ENCODE measurements around the gene HMGN4.
"Not testable (repeated sequence)": the region's sequence is repeated elsewhere in the genome, so short reads cannot be mapped to it uniquely, and the experiment has no call there.

The HMGN4 gene

DNA sequence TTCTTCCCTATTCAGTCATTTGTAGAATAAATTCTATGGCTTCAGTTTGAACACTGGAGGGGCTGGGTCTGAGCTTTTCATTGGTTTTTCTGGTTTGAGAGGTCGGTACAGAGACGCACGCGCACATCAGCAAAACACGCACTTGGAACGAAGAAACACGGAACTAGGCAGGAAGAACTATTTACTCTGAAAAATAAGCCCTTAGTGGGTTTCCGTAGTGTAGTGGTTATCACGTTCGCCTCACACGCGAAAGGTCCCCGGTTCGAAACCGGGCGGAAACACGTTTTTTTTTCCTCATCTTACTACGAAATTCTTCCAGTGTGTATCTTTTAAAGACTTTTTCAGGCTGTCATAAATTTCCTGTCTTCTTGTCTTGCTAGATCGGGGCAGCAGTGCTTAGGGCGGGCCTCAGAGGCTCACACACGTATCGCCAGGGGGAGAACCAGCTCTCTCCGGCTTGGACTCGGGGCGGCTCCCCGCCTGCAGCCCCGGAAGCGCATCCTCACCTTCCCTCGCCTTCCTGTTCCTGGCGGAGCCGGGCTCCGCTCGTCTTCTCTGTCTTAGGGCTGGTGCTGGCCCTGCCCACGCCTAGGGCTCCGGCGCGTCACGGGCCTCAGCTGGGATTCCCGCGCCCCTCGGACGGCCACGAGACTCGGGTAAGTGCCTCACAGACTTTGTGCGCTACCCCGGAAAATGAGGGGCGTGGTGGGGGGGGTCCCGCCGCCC, at the start of gene HMGN4:
Gene HMGN4, plus strand, starts transcription at position 521 of the 726 bp plus-strand sequence. CDS start 6,841 bp downstream, outside the sequence.
- peak; percentile 46 for DNase-seq (ENCODE audit: low read depth)

DNA sequence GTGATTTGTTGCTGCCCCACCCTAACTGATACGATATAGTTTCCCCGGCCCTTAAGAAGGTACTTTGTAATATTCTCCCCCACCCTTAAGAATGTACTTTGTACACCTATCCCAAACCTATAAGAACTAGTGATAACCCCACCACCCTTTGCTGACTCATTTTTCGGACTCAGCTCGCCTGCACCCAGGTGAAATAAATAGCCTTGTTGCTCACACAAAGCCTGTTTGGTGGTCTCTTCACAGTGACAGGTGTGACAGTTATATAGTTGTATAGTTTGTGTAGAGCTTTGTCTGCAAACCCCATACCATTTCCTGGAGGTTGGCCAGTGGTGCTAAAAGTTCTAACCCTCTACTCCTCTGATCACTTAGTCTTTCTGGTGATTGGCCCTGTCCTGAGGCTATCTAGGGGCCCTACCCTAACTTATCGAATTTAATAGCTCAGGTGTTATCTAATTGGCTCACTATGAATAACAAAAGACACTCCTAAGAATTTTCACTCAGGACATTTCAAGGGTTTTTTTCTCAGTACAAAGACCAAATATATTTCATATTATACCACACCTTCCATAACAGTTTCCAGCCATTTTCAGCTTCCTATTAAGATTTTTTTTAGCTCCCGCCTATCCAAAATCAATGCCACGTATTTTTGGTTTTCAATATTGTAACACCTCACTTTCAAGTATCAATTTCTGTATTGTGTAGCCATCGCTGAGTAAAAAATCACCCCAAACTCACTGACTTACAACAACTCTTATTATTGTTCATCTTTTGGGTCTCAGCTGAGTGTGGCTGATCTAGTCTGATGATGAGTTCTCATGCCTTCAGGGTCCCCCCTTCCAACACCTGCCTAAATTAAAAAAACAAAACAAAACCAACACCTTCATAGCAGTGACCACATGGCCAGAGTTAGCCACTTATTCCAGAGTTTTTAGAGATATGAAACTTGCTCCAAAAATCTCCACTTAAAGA, 47.9 kb upstream of the HMGN4 start:
- DNase-seq (ENCODE audit: low read depth), result no peak

DNA sequence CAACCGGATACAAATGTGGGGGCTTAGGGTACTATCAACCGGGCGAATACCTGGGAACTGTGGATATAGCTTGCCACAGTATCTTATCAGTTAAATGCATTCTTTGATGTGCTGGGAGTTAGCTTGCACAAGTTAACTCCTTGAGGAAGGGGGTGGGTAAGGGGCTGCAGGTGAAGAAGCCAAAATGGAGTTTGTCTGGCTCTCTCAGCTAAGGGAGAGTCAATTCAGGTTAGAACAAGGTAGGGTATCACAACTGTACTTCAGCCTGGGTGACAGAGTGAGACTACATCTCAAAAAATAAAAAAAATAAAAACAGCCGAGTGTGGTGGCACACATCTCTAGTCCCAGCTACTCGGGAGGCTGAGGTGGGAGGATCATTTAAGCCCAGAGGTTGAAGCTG, 46.6 kb upstream of the HMGN4 start:
- no peak for DNase-seq (ENCODE audit: low read depth)

DNA sequence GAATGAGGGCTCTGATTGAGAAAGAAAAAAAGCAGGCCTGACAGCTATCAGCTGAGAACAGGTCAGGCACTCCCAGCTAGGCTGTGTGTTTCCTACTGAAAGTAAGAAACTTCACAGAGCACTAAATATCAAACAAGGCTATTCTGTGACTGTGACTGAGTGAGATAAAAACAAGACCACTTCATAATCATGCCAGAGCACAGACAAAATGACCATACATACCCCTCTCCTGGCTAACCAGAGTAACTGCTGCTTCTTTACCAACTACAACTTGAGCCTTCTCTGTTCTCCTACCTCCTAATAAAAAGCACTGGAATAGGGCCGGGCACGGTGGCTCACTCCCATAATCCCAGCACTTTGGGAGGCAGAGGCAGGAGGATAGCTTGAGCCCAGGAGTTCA, 44.9 kb upstream of the HMGN4 start:
- DNase-seq (ENCODE audit: low read depth), result no peak

DNA sequence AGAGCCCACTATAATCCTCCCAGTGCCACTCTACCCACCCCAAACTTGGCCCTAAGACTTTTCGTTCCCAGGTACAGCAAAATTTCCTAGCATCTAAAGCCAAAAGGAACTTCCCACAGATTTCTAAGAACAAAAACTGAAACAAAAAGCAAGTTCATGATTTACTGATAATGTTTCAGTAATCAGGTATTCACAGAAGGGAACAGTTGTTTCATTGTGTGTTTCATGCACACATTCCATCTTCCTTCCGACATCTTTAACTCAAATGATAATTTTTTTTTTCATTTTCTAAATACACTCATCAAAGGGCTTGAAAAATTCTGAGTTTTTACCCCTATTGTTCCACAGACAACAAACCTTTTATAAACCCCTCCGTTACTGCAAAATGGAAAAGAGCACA, 44.0 kb upstream of the HMGN4 start:
- DNase-seq (ENCODE audit: low read depth), result no peak

DNA sequence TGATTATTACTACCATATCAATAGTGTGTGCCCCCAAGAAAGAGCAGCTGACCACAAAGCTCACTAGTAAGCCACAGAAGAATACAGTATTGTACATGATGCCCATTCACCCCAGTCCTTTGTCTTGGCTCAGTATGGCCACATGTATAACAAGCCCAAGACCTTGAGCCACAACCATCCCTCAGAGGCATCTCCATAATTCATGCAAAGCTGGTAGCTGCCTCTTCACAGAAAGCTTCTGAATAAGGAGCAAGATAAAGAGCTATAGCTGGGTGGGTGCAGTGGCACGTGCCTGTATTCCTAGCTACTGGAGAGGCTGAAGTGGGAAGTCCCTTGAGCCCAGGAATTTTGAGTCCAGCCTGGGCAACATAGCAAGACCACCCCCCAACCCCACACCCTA, 42.9 kb upstream of the HMGN4 start:
- DNase-seq (ENCODE audit: low read depth), result no peak

DNA sequence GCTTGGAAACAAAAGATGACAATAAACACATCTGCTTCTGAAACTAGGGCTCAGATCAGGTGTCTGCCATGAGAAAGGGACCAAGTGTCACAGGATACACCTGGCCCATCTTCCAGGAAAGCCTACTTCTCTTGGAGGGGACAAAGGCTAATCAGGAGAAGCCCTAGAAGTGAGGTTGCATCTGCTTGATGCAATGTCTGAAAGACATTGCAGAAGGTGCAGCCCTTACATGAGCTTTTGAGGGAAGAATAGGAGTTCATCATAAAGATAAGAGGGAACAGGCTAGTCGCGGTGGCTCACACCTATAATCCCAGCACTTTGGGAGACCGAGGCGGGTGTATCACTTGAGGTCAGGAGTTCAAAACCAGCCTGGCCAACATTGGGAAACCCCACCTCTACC, 40.6 kb upstream of the HMGN4 start:
- DNase-seq (ENCODE audit: low read depth), result no peak

DNA sequence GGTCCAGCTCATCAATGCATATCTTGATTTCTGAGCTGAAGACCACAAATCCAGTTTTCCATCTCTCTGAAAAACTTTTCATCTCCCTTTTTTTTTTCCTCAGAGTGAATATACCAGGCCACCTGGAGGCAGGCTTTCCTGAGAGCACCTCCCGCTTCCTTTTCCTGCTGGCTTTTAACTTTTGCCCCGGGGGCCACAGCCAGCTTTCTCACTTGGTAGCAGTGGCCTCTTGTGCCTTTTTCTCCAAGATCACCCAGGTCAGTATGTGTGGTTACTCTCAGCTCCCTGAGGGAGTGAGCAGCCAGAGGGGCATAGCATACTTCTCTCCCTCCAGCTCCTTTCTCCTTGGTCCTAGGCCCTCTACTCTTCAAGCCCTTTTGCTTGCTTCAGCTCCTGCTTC, 38.1 kb upstream of the HMGN4 start, which contains the start of gene BTN1A1:
Gene BTN1A1, plus strand, starts transcription at position 202 of the 400 bp plus-strand sequence. CDS start 984 bp downstream, outside the sequence.
- no peak for DNase-seq (ENCODE audit: low read depth)

DNA sequence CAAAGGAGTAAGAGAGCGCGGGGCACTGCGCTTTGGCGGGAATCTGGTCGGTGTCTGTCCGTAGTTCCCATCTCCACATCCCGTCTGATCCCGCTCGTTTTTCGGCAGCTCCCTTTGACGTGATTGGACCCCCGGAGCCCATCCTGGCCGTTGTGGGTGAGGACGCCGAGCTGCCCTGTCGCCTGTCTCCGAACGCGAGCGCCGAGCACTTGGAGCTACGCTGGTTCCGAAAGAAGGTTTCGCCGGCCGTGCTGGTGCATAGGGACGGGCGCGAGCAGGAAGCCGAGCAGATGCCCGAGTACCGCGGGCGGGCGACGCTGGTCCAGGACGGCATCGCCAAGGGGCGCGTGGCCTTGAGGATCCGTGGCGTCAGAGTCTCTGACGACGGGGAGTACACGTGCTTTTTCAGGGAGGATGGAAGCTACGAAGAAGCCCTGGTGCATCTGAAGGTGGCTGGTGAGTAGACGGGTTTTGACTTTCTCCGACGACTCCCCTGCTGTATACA, 36.6 kb upstream of the HMGN4 start:
- DNase-seq (ENCODE audit: low read depth), result no peak

DNA sequence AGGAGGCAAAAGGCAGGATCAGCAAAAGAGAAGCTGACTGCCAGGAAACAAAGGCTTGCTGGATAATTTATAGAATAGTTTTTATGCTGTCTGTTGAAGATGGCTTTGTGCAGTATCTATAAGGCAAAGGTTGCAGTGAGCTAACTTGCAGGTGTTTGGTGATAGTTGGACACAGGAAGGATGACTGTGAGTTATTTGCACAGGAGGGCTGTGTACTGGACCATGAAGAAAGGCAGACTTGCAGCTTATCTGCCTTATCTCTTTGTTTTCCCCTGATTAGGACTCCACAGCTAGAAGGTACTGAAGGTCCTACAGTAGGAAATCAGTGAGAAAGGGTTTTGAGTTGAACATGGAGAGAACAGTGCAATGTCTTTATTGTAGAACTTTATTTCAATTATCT, 36.0 kb upstream of the HMGN4 start:
- no peak for DNase-seq (ENCODE audit: low read depth)

DNA sequence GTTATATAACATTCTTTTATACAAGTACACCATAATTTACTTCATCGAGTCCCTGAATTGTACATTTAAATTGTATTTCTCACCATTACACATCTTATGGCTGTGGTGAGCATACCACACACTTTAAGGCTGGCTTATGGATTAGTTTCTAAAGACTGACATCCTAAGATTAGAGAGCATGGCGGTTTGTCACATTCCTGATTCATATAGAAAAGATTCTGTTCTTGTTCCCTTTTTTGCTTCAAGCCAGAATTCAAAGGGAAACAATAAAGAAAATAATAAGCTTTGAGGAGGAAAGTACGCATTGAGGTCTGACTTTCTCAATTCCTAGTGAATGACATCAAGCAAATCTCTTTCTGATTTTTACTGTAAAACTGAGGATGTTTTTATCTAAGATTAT, 35.5 kb upstream of the HMGN4 start:
- DNase-seq (ENCODE audit: low read depth), result no peak

DNA sequence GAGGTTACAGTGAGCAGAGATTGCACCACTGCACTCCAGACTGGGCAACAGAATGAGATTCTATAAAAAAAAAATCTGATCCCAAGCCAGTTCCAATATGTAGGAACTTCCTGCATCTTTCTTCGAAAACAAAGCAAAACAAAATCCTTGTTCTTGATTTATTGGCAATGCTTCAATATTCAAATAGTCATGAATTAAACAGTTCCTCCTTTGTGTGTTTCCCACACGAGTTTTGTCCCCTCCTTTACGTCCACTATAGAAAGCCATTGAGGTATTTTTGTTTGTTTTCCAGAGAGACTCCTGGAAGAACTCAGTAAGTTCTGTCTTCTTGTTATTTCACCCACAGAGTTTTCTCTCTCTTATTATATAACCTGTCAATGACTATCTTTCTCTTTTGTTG, 30.5 kb upstream of the HMGN4 start:
- no peak for DNase-seq (ENCODE audit: low read depth)

DNA sequence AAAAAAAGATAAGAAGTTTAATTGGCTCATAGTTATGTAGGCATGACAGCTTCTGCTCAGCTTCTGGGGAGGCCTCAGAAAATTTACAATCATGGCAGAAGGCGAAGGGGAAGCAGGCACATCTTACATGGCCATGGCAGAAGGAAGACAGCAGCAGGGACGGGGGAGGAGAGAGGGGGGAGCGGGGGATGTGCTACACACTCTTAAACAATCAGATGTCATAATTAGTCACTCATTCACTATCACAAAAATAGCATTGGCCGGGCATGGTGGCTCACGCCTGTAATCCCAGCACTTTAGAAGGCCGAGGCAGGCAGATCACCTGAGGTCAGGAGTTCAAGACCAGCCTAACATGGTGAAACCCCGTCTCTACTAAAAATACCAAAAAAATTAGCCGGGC, 27.1 kb upstream of the HMGN4 start:
- not testable (repeated sequence) for DNase-seq (ENCODE audit: low read depth)

DNA sequence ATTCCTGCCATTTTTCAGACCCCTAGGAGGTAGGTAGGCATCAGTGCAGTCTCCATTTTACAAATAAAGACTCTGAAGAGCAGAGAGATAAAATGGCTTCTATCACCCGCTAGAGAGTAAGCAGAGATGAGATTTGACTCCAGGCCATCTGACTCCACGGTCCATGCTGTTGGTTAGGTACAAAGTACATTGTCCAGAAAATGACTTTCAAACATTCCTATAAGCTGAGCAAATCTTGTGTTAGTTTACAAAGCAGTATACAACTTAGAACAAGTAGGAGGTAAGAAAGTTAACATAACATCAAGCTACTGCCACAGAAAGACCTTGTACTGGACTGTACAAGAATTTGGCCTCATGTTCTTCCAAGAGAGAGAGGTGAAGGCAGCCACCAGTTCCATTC, 23.2 kb upstream of the HMGN4 start:
- no peak for DNase-seq (ENCODE audit: low read depth)

DNA sequence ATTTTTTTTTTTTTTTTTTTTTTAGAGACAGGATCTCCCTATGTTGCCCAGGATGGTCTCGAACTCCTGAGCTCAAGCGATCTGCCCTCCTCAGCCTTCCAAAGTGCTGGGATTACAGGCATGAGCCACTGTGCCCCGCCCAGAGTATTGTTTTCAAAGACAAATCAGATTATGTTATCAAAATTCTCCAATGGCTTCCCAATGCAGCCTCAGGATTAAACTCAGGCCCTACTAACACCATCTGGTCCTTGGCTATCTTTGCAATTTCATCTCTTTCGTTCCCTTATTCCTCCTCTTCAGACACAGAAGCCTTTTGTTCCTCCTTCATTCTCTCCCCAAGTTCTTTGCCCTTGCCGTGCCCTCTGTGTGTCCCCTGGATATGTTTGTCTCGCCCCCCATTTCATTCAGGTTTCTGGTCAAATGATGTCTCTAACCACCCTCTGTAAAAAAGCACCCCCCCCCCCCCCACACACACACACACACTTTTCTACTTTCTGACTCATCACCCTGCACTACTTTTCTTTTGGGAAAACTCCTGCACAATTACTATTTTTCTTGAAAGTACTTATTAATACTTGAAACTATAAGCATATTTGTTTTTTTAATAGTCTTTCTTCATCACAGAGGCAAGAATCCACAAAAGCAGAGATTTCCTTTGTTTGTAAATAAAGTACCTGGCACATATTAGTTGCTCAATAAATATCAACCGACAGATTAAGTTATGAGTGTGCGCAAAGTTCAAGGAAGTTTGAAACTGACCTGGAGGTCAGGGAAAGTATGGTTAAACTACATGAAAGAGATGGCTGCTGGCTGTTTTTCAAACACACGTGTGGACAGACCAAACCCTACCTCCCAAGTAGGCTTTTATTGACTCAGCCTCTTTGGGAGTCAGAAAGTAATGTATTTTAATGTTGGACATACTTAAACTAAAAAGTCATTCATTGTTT, 21.4 kb upstream of the HMGN4 start:
- no peak for DNase-seq (ENCODE audit: low read depth)

DNA sequence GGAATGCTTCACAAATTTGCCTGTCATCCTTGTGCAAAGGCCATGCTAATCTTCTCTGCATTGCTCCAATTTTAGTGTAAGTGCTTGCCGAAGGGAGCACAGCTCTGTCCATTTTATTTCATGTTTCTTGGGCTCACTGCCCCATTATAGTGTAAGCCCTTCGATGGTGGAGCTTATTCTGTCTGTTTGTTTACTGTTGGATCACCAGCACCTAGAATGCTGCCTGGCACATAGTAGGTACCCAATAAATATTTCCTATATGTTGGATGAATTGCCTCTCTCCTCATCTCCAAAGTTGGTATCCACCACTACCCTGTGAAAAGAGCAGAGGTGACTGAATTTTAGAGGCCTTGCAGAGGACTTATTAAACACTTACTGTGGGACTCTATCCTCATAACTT, 18.8 kb upstream of the HMGN4 start:
- DNase-seq (ENCODE audit: low read depth), result no peak

DNA sequence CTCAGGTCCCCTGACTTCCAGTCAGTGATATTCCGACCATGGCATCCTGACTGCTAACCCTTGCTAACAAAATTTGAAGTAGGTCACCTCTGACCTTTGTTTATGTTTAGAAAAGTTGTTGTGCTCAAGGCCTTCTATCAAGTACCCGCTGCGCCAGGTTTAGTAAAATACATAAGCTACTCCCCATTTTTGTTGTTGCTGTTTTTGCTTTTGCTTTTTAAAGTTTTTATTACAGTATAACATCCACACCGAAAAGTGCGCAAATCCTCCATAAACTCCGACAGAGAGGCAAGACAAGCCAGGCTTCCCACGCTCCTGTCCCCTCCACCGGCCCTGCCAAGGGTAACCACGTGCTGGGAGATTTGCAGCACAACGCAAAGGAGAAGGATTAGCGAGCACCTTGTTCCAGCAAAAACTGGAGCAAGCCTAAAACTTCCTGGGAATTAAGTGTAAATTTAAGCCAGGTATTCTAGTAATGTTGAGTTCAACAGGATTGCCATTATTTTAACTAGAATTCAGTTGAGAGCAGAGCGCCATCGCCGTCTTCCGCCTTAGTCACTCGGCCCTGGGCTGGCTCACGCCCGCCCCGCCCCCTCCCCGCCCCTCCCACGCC, 17.8 kb upstream of the HMGN4 start:
- DNase-seq (ENCODE audit: low read depth), result peak; percentile 13

DNA sequence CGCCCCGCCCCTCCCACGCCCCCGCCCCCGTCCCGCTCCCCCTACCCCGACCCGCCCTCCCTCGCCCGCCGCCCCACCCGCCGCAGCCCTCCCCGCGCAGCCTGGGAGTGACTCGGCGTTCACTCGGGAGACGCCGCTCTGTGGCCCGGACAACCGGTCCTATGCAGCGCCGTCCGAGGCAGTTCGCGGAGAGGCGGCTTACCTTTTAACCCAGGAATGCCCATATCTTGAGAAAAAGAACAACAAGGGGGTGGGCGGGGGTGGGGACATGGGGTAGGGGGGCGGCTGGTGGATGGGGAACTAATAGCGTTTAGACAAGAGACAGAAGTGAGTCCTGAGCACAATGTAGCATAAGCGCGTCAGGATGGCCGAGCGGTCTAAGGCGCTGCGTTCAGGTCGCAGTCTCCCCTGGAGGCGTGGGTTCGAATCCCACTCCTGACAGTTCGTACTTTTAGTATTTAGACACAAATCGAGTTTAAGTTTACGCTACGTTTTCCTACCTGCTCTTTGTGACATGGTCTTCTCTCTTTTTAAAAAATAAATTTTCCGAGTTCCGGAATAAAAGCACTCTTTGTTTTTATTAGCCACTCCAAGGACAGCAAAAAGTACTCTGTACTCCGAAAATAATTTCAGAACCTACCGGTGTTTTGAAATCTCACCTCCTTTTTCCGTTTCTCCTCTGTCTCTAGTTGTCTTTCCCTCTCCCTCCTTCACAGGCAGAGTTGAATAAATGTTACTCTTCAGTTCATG, 17.1 kb upstream of the HMGN4 start:
- peak; percentile 66 for DNase-seq (ENCODE audit: low read depth)

DNA sequence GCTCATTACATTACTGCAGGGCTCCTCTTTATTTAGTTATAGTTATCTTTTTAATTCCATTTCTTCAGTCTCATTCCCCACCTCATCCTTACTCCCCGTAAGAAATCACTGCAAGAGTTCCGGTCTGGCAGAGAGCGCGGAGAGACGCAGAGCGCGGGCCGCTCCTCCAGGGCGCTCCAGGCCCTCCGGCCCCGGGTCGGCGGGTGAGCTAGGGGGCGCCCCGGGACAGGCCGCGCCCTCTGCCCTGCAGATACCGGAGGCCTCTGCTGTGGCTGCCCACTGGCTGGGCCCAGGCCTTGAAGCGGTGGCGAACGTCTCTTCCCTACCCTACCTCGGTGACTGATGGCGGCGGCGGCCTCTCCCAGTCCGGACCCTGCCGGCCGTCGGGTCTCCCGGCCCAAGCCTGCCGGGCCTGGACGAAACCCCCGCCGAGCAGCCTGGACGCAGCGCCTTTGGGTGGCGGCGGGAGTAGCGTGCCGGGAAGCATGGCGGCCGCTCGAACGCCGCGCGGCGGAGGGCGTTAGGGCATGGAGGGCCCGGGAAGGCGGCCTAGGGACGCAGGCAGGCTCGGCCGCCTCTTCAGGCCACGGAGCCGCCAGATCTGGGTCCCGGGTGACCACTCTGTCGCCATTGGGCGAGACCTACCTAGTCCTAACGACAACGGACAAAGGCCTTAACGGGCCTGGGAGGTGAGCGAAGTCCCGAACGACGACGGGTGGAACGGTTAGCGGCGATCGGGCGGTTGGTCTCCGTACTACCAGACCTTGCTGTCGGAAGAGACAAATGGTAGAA, 16.4 kb upstream of the HMGN4 start:
- peak; percentile 25 for DNase-seq (ENCODE audit: low read depth)
